ENCODE data around the gene C1orf122. TPM values are rescaled to one million over a fixed set of nuclear protein-coding genes. Genes with fewer than 3 reads are reported as not detected.

The C1orf122 gene
- total and polyA plus RNA-seq, 2 of the 13 experiments (the other 11 are each of a cell fraction or from before 2014, with no cell fraction given), result 18.7 to 40.6 TPM

- 0 out of 2 replicates have a peak, but pooled peaks have one; percentile 21 for TF ChIP-seq ZNF609 (CRISPR knock-in tag; IDR thresholded peaks at IDR 0.05; ENCODE audit: borderline replicate concordance)
- TF ChIP-seq ARNT2 (CRISPR knock-in tag; IDR thresholded peaks at IDR 0.05; ENCODE audit: low read depth), result 0 out of 2 replicates have a peak, but pooled peaks have one; percentile 2
- 0 out of 2 replicates have a peak, but pooled peaks have one; percentile 5 for TF ChIP-seq ZNF274 (CRISPR knock-in tag; IDR thresholded peaks at IDR 0.05)
Observed at GRCh38 chr1:37792943-37793686, 14.5 kb upstream of the C1orf122 start (continued).

GRCh38 chr1:37793773-37794371, 13.7 kb upstream of the C1orf122 start, which contains the start of gene MANEAL:
Gene MANEAL, plus strand, starts transcription at chr1:37793847. Its CDS starts 336 bp downstream, at chr1:37794183.
- BruUV-seq (replicated peaks), result no TSS peak
- in situ Hi-C loops (cut with HindIII; ENCODE audit: extremely low pct_ligation_motif_present, low pct_unique_long_range_greater_than_20kb), result no loop called here
- DNase-seq (ENCODE audit: low spot score), result no peak
- peak within 1 kb of the TSS; percentile 63 for H3K27ac ChIP-seq (ENCODE audit: extremely low read length, insufficient read depth, low read length)
- H3K4me2 ChIP-seq (ENCODE audit: low read depth, low read length), result peak within 1 kb of the TSS; percentile 77
- FAIRE-seq, result no peak
- H3K4me3 ChIP-seq (replicated peaks in 1 of 3; ENCODE audit: insufficient read depth in 1 of 3, low read depth in 2 of 3, low read length in 3 of 3), result peak within 1 kb of the TSS; percentile 74 to 81 (median 78)
- peaks cover 0 to 9% of the 10 kb centered on the region in 2 experiments; a peak in 3 of 5 replicates for H3K27me3 ChIP-seq (ENCODE audit: control insufficient read depth in 1 of 2, insufficient read depth in 2 of 2, low read length in 2 of 2)
- WGBS (ENCODE audit: low lambda C conversion rate), result no CpG with 5 or more reads among the region's 82 CpGs
- no peak within 1 kb of the TSS for H2AFZ ChIP-seq (ENCODE audit: low read length)
- ATAC-seq, result peak; percentile 80
- H3K9me3 ChIP-seq (ENCODE audit: low read length), result no peaks in the 10 kb centered on the region
- POLR2A ChIA-PET, result interaction anchor here (1.0 to 1.4 kb wide), 3 partner anchors 13 to 16 kb away, joined by 3 to 9 read pairs (median 4); partner anchors contain the start of genes C1orf122 and YRDC
- peaks cover 24% of the 10 kb centered on the region for H3K4me1 ChIP-seq (ENCODE audit: insufficient read depth, low read length)
- intact Hi-C loops (cut with micrococcal nuclease; ENCODE audit: unreplicated experiment), result loop anchor here (10.0 kb wide), 1 partner anchor 69 kb away; no protein-coding TSS in a partner anchor
- H3K36me3 ChIP-seq (replicated peaks in 1 of 2; ENCODE audit: control insufficient read depth in 1 of 2, insufficient read depth in 2 of 2, low read length in 2 of 2), result peaks cover 5 to 20% of the 10 kb centered on the region in 2 experiments; a peak in 4 of 5 replicates
- CTCF ChIA-PET (ENCODE audit: low intra/inter-chr PET ratio, low total read pairs), result no interaction called here
- H4K20me1 ChIP-seq (ENCODE audit: insufficient read depth, low read length), result no peaks in the 10 kb centered on the region; the same call in 1 of the 2 replicates
- peak within 1 kb of the TSS; percentile 80 for H3K9ac ChIP-seq (ENCODE audit: insufficient read depth, low read depth, low read length)
- peaks cover 7% of the 10 kb centered on the region for H3K79me2 ChIP-seq (ENCODE audit: insufficient read depth, low read length)
- TF ChIP-seq ZNF646 (CRISPR knock-in tag; IDR thresholded peaks at IDR 0.05) (no peak), ZNF552 (CRISPR knock-in tag; IDR thresholded peaks at IDR 0.05; ENCODE audit: borderline replicate concordance) (no peak), HOXA9 (CRISPR knock-in tag; IDR thresholded peaks at IDR 0.05; ENCODE audit: borderline replicate concordance) (0 out of 2 replicates have a peak, but pooled peaks have one; percentile 59), CREM (IDR thresholded peaks at IDR 0.05) (no peak), CREM (CRISPR knock-in tag; IDR thresholded peaks at IDR 0.05) (no peak)
